ENCODE data around the gene TSPAN5.

DNA sequence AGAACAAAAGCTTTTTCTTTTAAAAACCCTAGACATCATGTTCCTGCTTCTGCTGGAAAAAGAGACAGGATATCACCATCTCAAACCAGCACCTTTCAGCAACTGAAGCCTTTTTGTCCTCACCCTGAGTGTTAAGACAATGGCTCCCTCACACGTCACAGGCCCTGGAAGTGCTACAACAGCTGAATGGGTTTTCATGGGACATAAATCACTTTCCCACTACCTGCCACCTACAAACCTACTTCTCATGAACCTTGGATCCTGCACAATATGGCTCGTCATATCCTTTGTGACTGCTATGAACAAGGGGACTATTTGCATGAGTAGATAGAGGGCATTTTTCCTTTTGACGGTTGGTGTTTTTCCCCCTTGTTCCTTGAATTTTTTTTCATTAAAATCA lies 93.6 kb downstream of the TSPAN5 start:
- TF ChIP-seq CTCF (IDR thresholded peaks at IDR 0.05) = no peak
- TF ChIP-seq POLR2A (IDR thresholded peaks at IDR 0.05) = no peak

All from heart left ventricle (tissue), 13 donors.